ENCODE results near the gene KRTAP10-6.

KRTAP10-6 gene

DNA sequence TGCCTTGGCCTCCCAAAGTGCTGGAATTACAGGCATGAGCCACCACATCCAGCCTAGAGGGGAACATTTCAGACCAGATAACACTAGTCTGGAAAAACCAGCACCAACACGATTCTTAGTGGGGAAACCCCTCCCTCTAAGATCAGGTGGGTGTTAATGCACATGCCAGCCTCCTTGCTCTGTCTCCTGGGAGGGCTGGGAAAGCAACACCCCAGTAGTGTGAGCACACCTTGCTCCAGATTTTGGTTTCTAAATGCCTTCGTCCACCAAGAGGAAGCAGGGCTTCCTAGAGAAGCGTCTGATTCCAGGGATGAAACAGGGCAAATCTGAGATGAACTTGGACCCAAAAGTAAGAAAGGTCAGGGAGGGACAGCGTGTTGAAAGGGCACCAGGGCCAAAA, 21.0 kb downstream of the KRTAP10-6 start:
- no peak overlapping the region for H3K4me3 ChIP-seq (ENCODE audit: low read depth, low read length)
- DNase-seq (ENCODE audit: low read depth): no peak
- TF ChIP-seq POLR2A (IDR thresholded peaks at IDR 0.05; ENCODE audit: extremely low read depth, insufficient read length) (no peak), MYC (IDR thresholded peaks at IDR 0.05; ENCODE audit: low read depth, low read length) (no peak)
- TF ChIP-seq, protein P1, sequence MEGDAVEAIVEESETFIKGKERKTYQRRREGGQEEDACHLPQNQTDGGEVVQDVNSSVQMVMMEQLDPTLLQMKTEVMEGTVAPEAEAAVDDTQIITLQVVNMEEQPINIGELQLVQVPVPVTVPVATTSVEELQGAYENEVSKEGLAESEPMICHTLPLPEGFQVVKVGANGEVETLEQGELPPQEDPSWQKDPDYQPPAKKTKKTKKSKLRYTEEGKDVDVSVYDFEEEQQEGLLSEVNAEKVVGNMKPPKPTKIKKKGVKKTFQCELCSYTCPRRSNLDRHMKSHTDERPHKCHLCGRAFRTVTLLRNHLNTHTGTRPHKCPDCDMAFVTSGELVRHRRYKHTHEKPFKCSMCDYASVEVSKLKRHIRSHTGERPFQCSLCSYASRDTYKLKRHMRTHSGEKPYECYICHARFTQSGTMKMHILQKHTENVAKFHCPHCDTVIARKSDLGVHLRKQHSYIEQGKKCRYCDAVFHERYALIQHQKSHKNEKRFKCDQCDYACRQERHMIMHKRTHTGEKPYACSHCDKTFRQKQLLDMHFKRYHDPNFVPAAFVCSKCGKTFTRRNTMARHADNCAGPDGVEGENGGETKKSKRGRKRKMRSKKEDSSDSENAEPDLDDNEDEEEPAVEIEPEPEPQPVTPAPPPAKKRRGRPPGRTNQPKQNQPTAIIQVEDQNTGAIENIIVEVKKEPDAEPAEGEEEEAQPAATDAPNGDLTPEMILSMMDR (IDR thresholded peaks at IDR 0.05; ENCODE audit: low read depth, low read length): no peak
- TF ChIP-seq, protein P2, sequence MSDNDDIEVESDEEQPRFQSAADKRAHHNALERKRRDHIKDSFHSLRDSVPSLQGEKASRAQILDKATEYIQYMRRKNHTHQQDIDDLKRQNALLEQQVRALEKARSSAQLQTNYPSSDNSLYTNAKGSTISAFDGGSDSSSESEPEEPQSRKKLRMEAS (IDR thresholded peaks at IDR 0.05; ENCODE audit: low read depth, low read length): no peak

DNA sequence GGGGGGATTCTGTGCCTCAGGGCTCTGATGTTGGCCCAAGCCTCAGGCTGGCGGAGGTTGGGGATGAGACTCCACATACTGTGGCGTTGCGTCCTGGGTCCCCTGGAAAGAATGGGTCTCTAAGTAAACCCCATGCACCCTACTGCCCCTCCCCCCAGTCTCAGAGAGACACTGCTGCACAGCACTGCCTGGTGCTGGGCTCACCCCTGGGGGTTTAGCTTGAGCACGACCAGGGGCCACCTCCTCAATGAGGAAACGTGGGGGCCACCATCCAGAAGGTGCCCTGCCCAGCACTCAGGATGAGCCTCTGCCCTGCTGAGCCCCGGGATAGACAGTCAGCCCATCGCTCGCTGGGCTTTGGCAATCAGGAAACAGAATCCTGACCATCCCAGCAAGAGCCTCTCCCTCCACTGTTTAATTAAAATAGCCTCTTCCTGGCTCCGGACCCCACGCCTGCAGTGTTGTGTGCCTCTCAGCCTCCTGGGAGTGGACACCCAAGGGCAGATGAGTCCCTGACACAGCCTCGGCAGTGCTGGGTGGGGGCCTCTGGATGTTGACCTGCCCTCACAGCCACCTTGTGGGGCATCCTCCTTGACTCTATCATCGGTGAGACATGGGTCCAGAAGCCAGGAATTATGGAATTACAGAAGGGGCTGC, 22.3 kb downstream of the KRTAP10-6 start:
- TF ChIP-seq, protein P2 (IDR thresholded peaks at IDR 0.05; ENCODE audit: low read depth, low read length): no peak
- TF ChIP-seq MYC (IDR thresholded peaks at IDR 0.05; ENCODE audit: low read depth, low read length) (no peak), POLR2A (IDR thresholded peaks at IDR 0.05; ENCODE audit: extremely low read depth, insufficient read length) (no peak)
- TF ChIP-seq, protein P1 (IDR thresholded peaks at IDR 0.05; ENCODE audit: low read depth, low read length): no peak
- DNase-seq (ENCODE audit: low read depth): no peak
- H3K4me3 ChIP-seq (ENCODE audit: low read depth, low read length): no peak overlapping the region

DNA sequence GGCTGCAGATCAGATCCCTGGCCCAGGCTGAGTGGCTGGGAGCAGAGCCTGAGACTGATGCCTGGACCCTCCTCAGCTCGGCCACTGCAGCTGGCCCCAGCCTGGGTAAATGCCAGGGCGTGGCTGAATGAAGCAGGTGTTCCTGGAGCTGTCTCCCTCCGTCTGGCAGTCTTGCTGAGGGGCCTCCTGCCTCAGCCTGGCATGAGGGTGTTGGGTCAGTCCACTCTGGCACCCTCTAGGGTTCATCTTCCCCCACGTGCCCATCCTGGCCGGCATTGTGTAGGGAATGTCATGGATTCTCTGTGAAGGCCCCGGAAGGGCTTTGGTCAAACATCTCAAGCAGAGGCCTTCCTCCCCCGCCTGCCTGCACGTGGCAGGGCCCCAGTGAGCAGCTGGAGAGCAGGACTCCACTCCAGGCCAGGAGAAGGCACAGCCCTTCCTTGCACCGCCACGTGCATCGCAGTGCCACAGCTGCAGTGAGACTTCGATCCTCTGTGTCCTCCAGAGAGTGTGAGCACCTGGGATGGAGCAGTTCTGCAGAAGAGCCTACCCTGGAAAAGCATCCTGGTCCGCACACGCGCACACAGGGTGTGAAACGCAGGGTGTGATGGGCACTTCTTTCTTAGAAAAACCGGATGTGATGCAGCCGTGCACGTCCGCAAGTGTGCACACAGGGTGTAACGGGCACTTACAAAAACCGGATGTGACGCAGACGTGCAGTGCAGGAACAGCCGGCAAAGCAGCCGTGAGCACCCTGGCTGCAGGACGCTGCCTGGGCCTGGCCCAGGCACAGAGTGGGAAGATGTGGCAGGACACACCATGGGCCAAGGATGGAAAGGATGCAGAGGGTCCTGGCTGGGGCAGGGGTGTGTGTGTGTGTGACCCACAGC, 23.4 kb downstream of the KRTAP10-6 start:
- DNase-seq (ENCODE audit: low read depth): no peak
- TF ChIP-seq MYC (IDR thresholded peaks at IDR 0.05; ENCODE audit: low read depth, low read length): no peak
- TF ChIP-seq POLR2A (IDR thresholded peaks at IDR 0.05; ENCODE audit: extremely low read depth, insufficient read length): no peak
- TF ChIP-seq, protein P1 (IDR thresholded peaks at IDR 0.05; ENCODE audit: low read depth, low read length): no peak
- TF ChIP-seq, protein P2 (IDR thresholded peaks at IDR 0.05; ENCODE audit: low read depth, low read length): no peak
- H3K4me3 ChIP-seq (ENCODE audit: low read depth, low read length): no peak overlapping the region

DNA sequence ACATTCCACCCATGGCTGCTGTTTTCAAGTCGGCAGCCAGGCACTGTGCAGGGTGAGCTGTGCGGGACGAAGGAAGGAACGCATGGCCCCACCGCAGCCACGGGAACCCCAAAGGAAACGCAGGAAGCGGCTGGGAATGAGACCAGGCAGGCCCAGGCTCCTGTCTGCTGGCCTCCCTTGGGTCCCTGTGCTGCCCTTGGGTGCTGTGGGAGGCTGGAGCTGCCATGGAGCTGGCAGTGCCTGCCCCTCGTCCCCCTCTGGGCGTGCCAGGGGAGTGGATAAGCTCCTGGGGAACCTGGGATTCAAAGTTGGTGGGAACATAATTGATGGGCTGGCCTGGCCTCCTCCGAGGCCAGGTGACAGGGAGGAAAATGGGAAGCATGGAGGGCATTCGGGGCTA, 24.0 kb downstream of the KRTAP10-6 start:
- no peak for DNase-seq (ENCODE audit: low read depth)
- TF ChIP-seq, protein P2 (IDR thresholded peaks at IDR 0.05; ENCODE audit: low read depth, low read length): no peak
- TF ChIP-seq MYC (IDR thresholded peaks at IDR 0.05; ENCODE audit: low read depth, low read length): no peak
- TF ChIP-seq, protein P1 (IDR thresholded peaks at IDR 0.05; ENCODE audit: low read depth, low read length): no peak
- TF ChIP-seq POLR2A (IDR thresholded peaks at IDR 0.05; ENCODE audit: extremely low read depth, insufficient read length): no peak
- no peak overlapping the region for H3K4me3 ChIP-seq (ENCODE audit: low read depth, low read length)

DNA sequence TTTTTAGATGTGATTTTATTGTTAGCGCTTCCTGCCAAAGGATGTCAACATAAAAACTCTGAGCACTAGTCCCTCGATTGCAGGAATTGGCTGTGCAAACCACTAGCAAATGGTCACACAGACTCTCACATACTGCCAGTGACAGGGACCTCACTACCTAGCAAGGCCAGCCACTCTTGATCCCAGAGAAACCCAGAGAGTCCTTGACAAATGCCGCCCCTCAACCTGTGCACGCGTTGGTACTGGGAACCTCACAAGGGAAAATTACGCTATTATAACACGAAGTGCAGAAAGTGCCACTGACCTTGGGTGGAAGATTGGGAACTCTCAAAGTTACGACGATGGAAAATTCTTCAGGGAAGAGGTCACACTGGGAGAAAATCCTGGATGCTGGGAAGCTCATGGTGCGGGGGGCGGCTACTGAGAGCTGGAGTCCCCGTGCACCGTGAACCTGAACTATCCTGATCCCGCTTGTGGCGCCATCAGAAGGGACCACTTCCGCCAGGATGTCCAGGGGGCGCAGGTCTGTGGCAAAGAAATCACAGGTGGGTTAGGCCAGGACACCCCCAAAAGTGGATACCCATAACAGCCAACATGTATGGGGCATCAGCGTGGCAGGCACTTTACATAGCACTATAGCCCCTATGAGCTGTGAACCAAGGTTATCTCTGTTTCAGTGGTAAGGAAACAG, 24.7 kb downstream of the KRTAP10-6 start:
- DNase-seq (ENCODE audit: low read depth): no peak
- H3K4me3 ChIP-seq (ENCODE audit: low read depth, low read length): no peak overlapping the region
- TF ChIP-seq, protein P2 (IDR thresholded peaks at IDR 0.05; ENCODE audit: low read depth, low read length): no peak
- TF ChIP-seq POLR2A (IDR thresholded peaks at IDR 0.05; ENCODE audit: extremely low read depth, insufficient read length) (no peak), MYC (IDR thresholded peaks at IDR 0.05; ENCODE audit: low read depth, low read length) (no peak)
- TF ChIP-seq, protein P1 (IDR thresholded peaks at IDR 0.05; ENCODE audit: low read depth, low read length): no peak

Measured in NB4 (cell line).